NT2/D1 (cell line): Measurements from ENCODE around the gene CYP19A1.
A peak's percentile ranks its signal among the peaks of the same experiment; 100 is the strongest.
"Not testable (repeated sequence)": the region's sequence is repeated elsewhere in the genome, so short reads cannot be mapped to it uniquely, and the experiment has no call there.

Source experiments
- DNase-seq: peaks from one replicate; pipeline ENCODE4 v3.0.0-alpha.2; 2011; ENCODE audit warnings: low read depth, low spot score
- H3K27me3 ChIP-seq: 2 replicates; pipeline ENCODE4 v1.6.0; 2011; ENCODE audit warnings: mild to moderate bottlenecking; ENCODE audit not compliant: insufficient read length, insufficient read depth
- H3K36me3 ChIP-seq: 2 replicates; pipeline ENCODE4 v1.6.1; 2011; ENCODE audit warnings: mild to moderate bottlenecking, low read length, mixed read lengths; ENCODE audit not compliant: insufficient read depth, insufficient read length
- H3K4me1 ChIP-seq: 2 replicates; pipeline ENCODE4 v1.5.1; 2011; ENCODE audit not compliant: insufficient read depth, insufficient read length
- H3K4me3 ChIP-seq: 2 replicates; pipeline ENCODE4 v1.5.1; 2011; ENCODE audit warnings: low read depth; ENCODE audit not compliant: insufficient read length
- H3K9ac ChIP-seq: 2 replicates; pipeline ENCODE4 v1.6.0; 2011; ENCODE audit warnings: low read depth; ENCODE audit not compliant: insufficient read length
- H3K9me3 ChIP-seq: 2 replicates; pipeline ENCODE4 v1.5.1; 2011; ENCODE audit warnings: mild to moderate bottlenecking, low read length; ENCODE audit not compliant: insufficient read depth
- SUZ12 ChIP-seq: IDR thresholded peaks from 2 replicates; pipeline ENCODE4 v1.6.1; 2011; ENCODE audit not compliant: insufficient read length, insufficient read depth; ENCODE audit errors: extremely low read depth
- YY1 ChIP-seq: IDR thresholded peaks from 2 replicates; pipeline ENCODE4 v1.6.1; 2011; ENCODE audit not compliant: insufficient read length, insufficient read depth
- ZNF274 ChIP-seq: IDR thresholded peaks from 2 replicates; pipeline ENCODE4 v1.6.1; 2011; ENCODE audit warnings: mild to moderate bottlenecking, low read depth, low read length

Gene CYP19A1

GRCh38 chr15:51267051-51267702, 71.2 kb downstream of the CYP19A1 start:
- no peaks in the 10 kb centered on the region for H3K4me1 ChIP-seq
- peaks cover 5% of the 10 kb centered on the region; the same call in 1 of the 2 replicates for H3K9me3 ChIP-seq
- DNase-seq = peak; percentile 5
- no peak for TF ChIP-seq YY1
- no peak for TF ChIP-seq ZNF274
- no peak for TF ChIP-seq SUZ12
- H3K4me3 ChIP-seq = peak overlapping the region; percentile 45
- H3K36me3 ChIP-seq = no peaks in the 10 kb centered on the region
- peaks cover 65% of the 10 kb centered on the region for H3K27me3 ChIP-seq
- H3K9ac ChIP-seq = peak overlapping the region; percentile 59

DNA sequence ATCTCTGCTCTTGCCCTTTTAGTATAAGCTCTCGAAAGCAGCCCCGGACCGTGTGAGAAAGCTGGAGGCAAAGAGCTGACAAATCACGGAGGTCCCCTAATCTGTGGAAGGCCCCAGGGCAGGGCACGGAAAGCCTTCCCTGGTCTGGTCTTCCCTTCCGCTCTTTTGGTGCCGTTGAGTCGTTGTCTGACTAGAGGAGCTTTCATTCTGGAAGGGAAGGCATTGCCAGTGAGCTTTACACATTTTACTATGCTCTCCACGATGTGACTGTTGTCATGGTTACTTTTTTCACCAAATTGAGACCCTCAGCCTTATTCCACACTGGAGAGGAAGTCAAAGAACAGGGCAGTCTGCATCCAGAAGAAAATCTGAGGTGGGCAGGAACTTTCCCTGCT, 71.7 kb downstream of the CYP19A1 start:
- H3K4me3 ChIP-seq = peak overlapping the region; percentile 45
- H3K9me3 ChIP-seq = peaks cover 7% of the 10 kb centered on the region; the same call in 1 of the 2 replicates
- DNase-seq = no peak
- H3K27me3 ChIP-seq = peaks cover 65% of the 10 kb centered on the region
- H3K36me3 ChIP-seq = no peaks in the 10 kb centered on the region
- no peak for TF ChIP-seq YY1
- TF ChIP-seq SUZ12 = peak; percentile 36
- H3K4me1 ChIP-seq = no peaks in the 10 kb centered on the region
- no peak overlapping the region for H3K9ac ChIP-seq

GRCh38 chr15:51265037-51265555, 73.3 kb downstream of the CYP19A1 start:
- DNase-seq = no peak
- Histone ChIP-seq H3K36me3 (no peaks in the 10 kb centered on the region), H3K9me3 (peaks cover 7% of the 10 kb centered on the region; the same call in 1 of the 2 replicates), H3K4me1 (no peaks in the 10 kb centered on the region), H3K9ac (no peak overlapping the region), H3K27me3 (peaks cover 65% of the 10 kb centered on the region), H3K4me3 (no peak overlapping the region)
- no peak for TF ChIP-seq ZNF274
- no peak for TF ChIP-seq YY1

GRCh38 chr15:51263726-51264125, 74.7 kb downstream of the CYP19A1 start:
- Histone ChIP-seq H3K4me3 (no peak overlapping the region), H3K9me3 (peaks cover 7% of the 10 kb centered on the region; the same call in 1 of the 2 replicates), H3K36me3 (no peaks in the 10 kb centered on the region), H3K4me1 (no peaks in the 10 kb centered on the region), H3K27me3 (peaks cover 60% of the 10 kb centered on the region), H3K9ac (no peak overlapping the region)
- TF ChIP-seq ZNF274 (no peak), YY1 (no peak), SUZ12 (no peak)
- DNase-seq = no peak

DNA sequence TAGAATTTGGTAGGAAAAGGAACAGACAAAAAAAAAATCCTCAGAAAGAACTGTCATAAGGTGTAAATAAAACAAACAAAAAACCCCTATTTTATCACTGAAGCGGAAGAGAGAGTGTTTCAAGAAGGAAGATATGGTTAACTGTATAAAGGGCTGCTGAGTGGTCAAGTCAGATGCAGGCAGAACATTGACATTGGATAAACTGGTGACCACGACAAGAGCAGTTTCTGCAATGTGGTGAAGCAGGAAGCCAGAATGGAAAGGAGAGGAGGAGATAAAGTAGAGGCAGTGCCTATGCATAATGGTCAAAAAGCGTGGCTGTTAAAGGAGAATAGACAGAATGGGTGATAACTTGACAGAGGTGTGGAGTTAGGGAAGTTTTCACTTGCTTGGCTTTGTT, 75.3 kb downstream of the CYP19A1 start:
- H3K36me3 ChIP-seq = no peaks in the 10 kb centered on the region
- peaks cover 7% of the 10 kb centered on the region; the same call in 1 of the 2 replicates for H3K9me3 ChIP-seq
- no peak overlapping the region for H3K9ac ChIP-seq
- no peak for DNase-seq
- H3K4me1 ChIP-seq = no peaks in the 10 kb centered on the region
- H3K27me3 ChIP-seq = peaks cover 54% of the 10 kb centered on the region
- no peak overlapping the region for H3K4me3 ChIP-seq
- no peak for TF ChIP-seq ZNF274
- no peak for TF ChIP-seq SUZ12
- TF ChIP-seq YY1 = no peak

GRCh38 chr15:51262463-51262862, 75.9 kb downstream of the CYP19A1 start:
- no peak overlapping the region for H3K9ac ChIP-seq
- no peaks in the 10 kb centered on the region for H3K4me1 ChIP-seq
- H3K4me3 ChIP-seq = no peak overlapping the region
- H3K36me3 ChIP-seq = no peaks in the 10 kb centered on the region
- TF ChIP-seq SUZ12 (no peak), ZNF274 (no peak), YY1 (no peak)
- peaks cover 7% of the 10 kb centered on the region; the same call in 1 of the 2 replicates for H3K9me3 ChIP-seq
- DNase-seq = no peak
- peaks cover 48% of the 10 kb centered on the region for H3K27me3 ChIP-seq

- DNase-seq, H3K4me1 ChIP-seq, H3K9ac ChIP-seq, H3K36me3 ChIP-seq, H3K4me3 ChIP-seq, H3K9me3 ChIP-seq: not testable (repeated sequence)
- H3K27me3 ChIP-seq = peaks cover 34% of the 10 kb centered on the region
These were observed 77.3 kb downstream of the CYP19A1 start for GRCh38 chr15:51261113-51261512.
